Psoas muscle (tissue), 8 donors: ENCODE data around the gene IGSF8. TPM values are rescaled to one million over a fixed set of nuclear protein-coding genes. Genes with fewer than 3 reads are reported as not detected.

ENCODE experiments used
- ATAC-seq, 4 donors: fragments of 200-7000 bp; cut with Tn5 transposase; one replicate each; pipeline ENCODE4 v1.9.1; 2020; ENCODE audit warnings: moderate library complexity in 3 of 4, mild to moderate bottlenecking in 2 of 4
- DNase-seq, 2 donors: peaks; one replicate each; pipeline ENCODE4 v3.0.0-alpha.2; 2020
- H3K27ac ChIP-seq: fragments of 200-600 bp; one replicate; pipeline ENCODE4 v1.8.0; 2022
- H3K27me3 ChIP-seq, 3 donors: fragments of 200-600 bp in 1 of 3; one replicate each; pipeline versions ENCODE4 v1.6.1 to v1.8.0; 2013 to 2022; ENCODE audit warnings: low read length in 2 of 3, mild to moderate bottlenecking in 2 of 3, moderate library complexity in 1 of 3; ENCODE audit not compliant: insufficient read depth in 3 of 3
- H3K36me3 ChIP-seq, 2 donors: fragments of 200-600 bp in 1 of 2; one replicate each; pipeline versions ENCODE4 v1.6.1 to v1.8.0; 2013 to 2022; ENCODE audit warnings: low read depth in 1 of 2, mild to moderate bottlenecking in 1 of 2, moderate library complexity in 1 of 2; ENCODE audit not compliant: insufficient read depth in 1 of 2
- H3K4me1 ChIP-seq: fragments of 200-600 bp; one replicate; pipeline ENCODE4 v1.8.0; 2022
- H3K4me3 ChIP-seq: fragments of 200-600 bp; one replicate; pipeline ENCODE4 v1.8.0; 2022; ENCODE audit warnings: mild to moderate bottlenecking
- H3K9me3 ChIP-seq: fragments of 200-600 bp; one replicate; pipeline ENCODE4 v1.8.0; 2022
- CTCF ChIP-seq: fragments of 200-600 bp; IDR thresholded peaks from one replicate; pipeline ENCODE4 v1.8.0; 2022; ENCODE audit warnings: antibody characterized with exemption
- WGBS, 3 donors: extraction: QIAGEN DNeasy Blood & Tissue Kit; methylation state at CpG; one replicate each; pipeline versions ENCODE4 v1.1.6 to v1.1.7; 2013; 5-methylcytosine and 5-hydroxymethylcytosine counted together
- intact Hi-C, 2 donors: fragments of 100-400 bp; cut with DNase I; formaldehyde crosslinking; loops; one replicate each; pipeline versions ENCODE4 v1.11.0 to v1.14.2; 2022
- polyA plus RNA-seq, 3 donors: library from polyadenylated mRNA; stranded (reverse); fragments of 200-250 nt; gene quantifications; one replicate each; pipeline ENCODE4 v1.2.3, GENCODE V29; 2013
- total RNA-seq, 4 donors: library from RNA; stranded (reverse); fragmentation: NEBNext Ultra II Directional in 2 of 4; extraction: Animal tissue kit (Norgen Biotek cat#: 25700) in 2 of 4; gene quantifications; one replicate each; pipeline versions ENCODE4 v1.2.1 to v1.2.4, GENCODE V29; 2021 to 2023
- donor health status: healthy with polysubstance abuse.
- donor health status: DM: no; HTN: no; CAD: no; lungs with moderate emphysema.
- donor health status: Bipolar disorder and iron deficiency.
- donor health status: healthy.
- donor health status: DM: yes; HTN: yes; CAD: no.
- donor health status: DM: no; HTN: no; CAD: no.
- donor health status: DM: no; HTN: no; CAD: no.
- donor health status: DM: yes; HTN: yes; CAD: no.

IGSF8 gene
- total and polyA plus RNA-seq, 7 donors: 4.3 to 8.6 (median 6.4) TPM

GRCh38 chr1:160098852-160099561 lies 588 bp upstream of the IGSF8 start:
- Histone ChIP-seq H3K27ac (peak overlapping the region; percentile 87), H3K9me3 (no peaks in the 10 kb centered on the region), H3K4me1 (peaks cover 41% of the 10 kb centered on the region), H3K4me3 (peak overlapping the region; percentile 89), H3K27me3 (no peaks in the 10 kb centered on the region), H3K36me3 (peaks cover 0 to 12% of the 10 kb centered on the region in 2 donors)
- intact Hi-C loops: loop anchor here in 1 of 2 donors (5.0 kb wide), 2 partner anchors 108 to 278 kb away; partner anchors contain the start of gene PEA15
- 3 to 10% (median 3%) methylated on average over 22 to 40 of the region's 40 CpGs for WGBS, 3 donors
- no peak for TF ChIP-seq CTCF
- DNase-seq (peak; percentile 98 to 99), ATAC-seq (peak; percentile 78 to 86 (median 79))

- peaks cover 40% of the 10 kb centered on the region for H3K4me1 ChIP-seq
- peaks cover 0 to 25% of the 10 kb centered on the region in 2 donors for H3K36me3 ChIP-seq
- H3K27me3 ChIP-seq: no peaks in the 10 kb centered on the region
- peak overlapping the region; percentile 89 for H3K4me3 ChIP-seq
- intact Hi-C loops: loop anchor here in 1 of 2 donors (5.0 kb wide), 2 partner anchors 110 to 280 kb away; partner anchors contain the start of gene PEA15
- no peak for ATAC-seq
- no peak for DNase-seq
- no peak for TF ChIP-seq CTCF
- H3K27ac ChIP-seq: peak overlapping the region; percentile 84
- no peaks in the 10 kb centered on the region for H3K9me3 ChIP-seq
- WGBS, 3 donors: 73 to 78% (median 73%) methylated on average over 5 of the region's 5 CpGs
These were observed 1.1 kb downstream of the IGSF8 start for GRCh38 chr1:160097151-160097910.

- peak in 1 of 4 donors; percentile 18 for ATAC-seq
- H3K27ac ChIP-seq: no peak overlapping the region
- no peaks in the 10 kb centered on the region for H3K27me3 ChIP-seq
- 68 to 80% (median 71%) methylated on average over 4 of the region's 4 CpGs for WGBS, 3 donors
- H3K36me3 ChIP-seq: peaks cover 0 to 33% of the 10 kb centered on the region in 2 donors
- H3K9me3 ChIP-seq: no peaks in the 10 kb centered on the region
- TF ChIP-seq CTCF: no peak
- no peak overlapping the region for H3K4me3 ChIP-seq
- peak; percentile 55 to 74 for DNase-seq
- intact Hi-C loops: loop anchor here in 1 of 2 donors (5.0 kb wide), 2 partner anchors 111 to 281 kb away; partner anchors contain the start of gene PEA15
- peaks cover 32% of the 10 kb centered on the region for H3K4me1 ChIP-seq
These were observed 1.9 kb downstream of the IGSF8 start for GRCh38 chr1:160096274-160097116.

- Histone ChIP-seq H3K4me3 (no peak overlapping the region), H3K36me3 (peaks cover 0 to 35% of the 10 kb centered on the region in 2 donors), H3K4me1 (peaks cover 28% of the 10 kb centered on the region), H3K27me3 (no peaks in the 10 kb centered on the region), H3K9me3 (no peaks in the 10 kb centered on the region), H3K27ac (no peak overlapping the region)
- WGBS, 3 donors: 87 to 97% (median 92%) methylated on average over 4 of the region's 4 CpGs
- ATAC-seq (no peak), DNase-seq (no peak)
- intact Hi-C loops: loop anchor here in 1 of 2 donors (5.0 kb wide), 2 partner anchors 112 to 282 kb away; partner anchors contain the start of gene PEA15
- no peak for TF ChIP-seq CTCF
These were observed 2.9 kb downstream of the IGSF8 start for GRCh38 chr1:160095382-160096105.
